GM12878 (cell line): ENCODE measurements around the gene TPCN2. TPM values are rescaled to one million over a fixed set of nuclear protein-coding genes. Genes with fewer than 3 reads are reported as not detected.

Experiments
- ATF2 ChIP-seq: IDR thresholded peaks from 2 replicates; pipeline ENCODE4 v1.6.1; 2012; ENCODE audit warnings: low read length, inconsistent platforms
- BMI1 ChIP-seq: fragments of 450-650 bp; IDR thresholded peaks from 2 replicates; pipeline ENCODE4 v1.6.1; 2016; ENCODE audit warnings: mild to moderate bottlenecking, moderate library complexity, borderline replicate concordance
- BRCA1 ChIP-seq: IDR thresholded peaks from 2 replicates; pipeline ENCODE4 v1.6.1; 2011; ENCODE audit warnings: low read depth, low read length, improper control_type of control experiment
- CBFB ChIP-seq: IDR thresholded peaks from 2 replicates; pipeline ENCODE4 v1.6.1; 2016; ENCODE audit warnings: antibody characterized with exemption, low read depth
- CREM ChIP-seq: IDR thresholded peaks from 2 replicates; pipeline ENCODE4 v1.6.1; 2014; ENCODE audit warnings: antibody characterized with exemption, low read depth
- EED ChIP-seq: sonication (generic); IDR thresholded peaks from 2 replicates; pipeline ENCODE4 v1.6.1; 2016; ENCODE audit warnings: antibody characterized with exemption, low read depth
- EGR1 ChIP-seq, 2 experiments: IDR thresholded peaks; 1 replicate in 1 of 2; 2 replicates in 1 of 2; pipeline ENCODE4 v1.6.1; 2011 to 2012; ENCODE audit warnings: low read depth in 2 of 2, low read length in 2 of 2, borderline replicate concordance in 1 of 2, mild to moderate bottlenecking in 1 of 2, moderate library complexity in 1 of 2
- ELK1 ChIP-seq: IDR thresholded peaks from 2 replicates; pipeline ENCODE4 v1.6.1; 2012; ENCODE audit warnings: low read depth, low read length, improper control_type of control experiment
- FOXM1 ChIP-seq: IDR thresholded peaks from 2 replicates; pipeline ENCODE4 v1.6.1; 2012; ENCODE audit warnings: low read depth, mild to moderate bottlenecking, inconsistent platforms, low read length, moderate library complexity
- HDAC2 ChIP-seq: fragments of 200-600 bp; sonication (generic); IDR thresholded peaks from 2 replicates; pipeline ENCODE4 v1.6.1; 2017
- IRF4 ChIP-seq: IDR thresholded peaks from 2 replicates; pipeline ENCODE4 v1.6.1; 2011; ENCODE audit warnings: low read depth, low read length
- IRF5 ChIP-seq: fragments of 450-650 bp; IDR thresholded peaks from 2 replicates; pipeline ENCODE4 v1.6.1; 2017; ENCODE audit warnings: borderline replicate concordance
- JUNB ChIP-seq: IDR thresholded peaks from 2 replicates; pipeline ENCODE4 v1.6.1; 2016; ENCODE audit warnings: antibody characterized with exemption, mild to moderate bottlenecking
- JUND ChIP-seq: IDR thresholded peaks from 2 replicates; pipeline ENCODE4 v1.6.1; 2012; ENCODE audit warnings: low read depth, mild to moderate bottlenecking, low read length, improper control_type of control experiment, moderate library complexity
- MAX ChIP-seq: IDR thresholded peaks from 2 replicates; pipeline ENCODE4 v1.6.1; 2012; ENCODE audit warnings: low read depth, low read length, improper control_type of control experiment
- MTA2 ChIP-seq: fragments of 450-650 bp; IDR thresholded peaks from 2 replicates; pipeline ENCODE4 v1.6.1; 2016; ENCODE audit warnings: low read depth, mild to moderate bottlenecking, moderate library complexity
- NFYB ChIP-seq: IDR thresholded peaks from 2 replicates; pipeline ENCODE4 v1.6.1; 2011; ENCODE audit warnings: low read depth, mild to moderate bottlenecking, low read length, improper control_type of control experiment, moderate library complexity; ENCODE audit not compliant: insufficient read depth
- NR2C1 ChIP-seq: fragments of 450-650 bp; IDR thresholded peaks from 2 replicates; pipeline ENCODE4 v1.6.1; 2017; ENCODE audit warnings: antibody characterized with exemption, mild to moderate bottlenecking, moderate library complexity
- NR2F1 ChIP-seq: fragments of 450-650 bp; conservative IDR thresholded peaks from 2 replicates; pipeline ENCODE4 v1.6.1; 2017; ENCODE audit warnings: mild to moderate bottlenecking
- POU2F2 ChIP-seq: IDR thresholded peaks from 3 replicates; pipeline ENCODE4 v1.6.1; 2011; ENCODE audit warnings: low read depth, mild to moderate bottlenecking, low read length, borderline replicate concordance
- ZBED1 ChIP-seq: IDR thresholded peaks from 2 replicates; pipeline ENCODE4 v1.6.1; 2016; ENCODE audit warnings: borderline replicate concordance
- ZBTB33 ChIP-seq: fragments of 450-650 bp; IDR thresholded peaks from 2 replicates; pipeline ENCODE4 v1.6.1; 2017; ENCODE audit warnings: mild to moderate bottlenecking
- ZNF24 ChIP-seq: fragments of 450-650 bp; IDR thresholded peaks from 2 replicates; pipeline ENCODE4 v1.6.1; 2017; ENCODE audit warnings: antibody characterized with exemption, mild to moderate bottlenecking
- ZNF274 ChIP-seq: IDR thresholded peaks from one replicate; pipeline ENCODE4 v1.8.0; 2011; ENCODE audit not compliant: insufficient read length, insufficient read depth
- polyA plus RNA-seq, 11 experiments: library from polyadenylated mRNA; depleted of rRNA in 4 of 11; unstranded in 6 of 11; stranded (reverse) in 5 of 11; fragments of >200 nt; fragmentation: Nextera tagmentation in 4 of 11; fragmentation: Illumina TruSeq in 1 of 11; extraction: Ambion mirVana in 4 of 11; extraction: Trizol in 1 of 11; gene quantifications; 1 replicate in 1 of 11; 2 replicates in 10 of 11; pipeline versions ENCODE4 v1.2.1 to v1.2.3, GENCODE V29; 2011 to 2016; ENCODE audit warnings: inconsistent platforms in 2 of 11, missing spikeins in 2 of 11, low read depth in 1 of 11
- total RNA-seq, 4 experiments: library from RNA; depleted of rRNA in 3 of 4; stranded (reverse); fragments of >200 nt in 3 of 4; fragmentation: Illumina TruSeq in 1 of 4; extraction: Trizol in 1 of 4; gene quantifications; 2 replicates each; pipeline versions ENCODE4 v1.2.1 to v1.2.3, GENCODE V29; 2013 to 2021

Gene TPCN2
- total and polyA plus RNA-seq, 10 of the 15 experiments (the other 5 are each of a cell fraction or from before 2014, with no cell fraction given), result 1.7 to 18.4 (median 8.4) TPM

GRCh38 chr11:69055598-69056516 lies 7.1 kb downstream of the TPCN2 start (continued):
- TF ChIP-seq JUND (peak; percentile 34; the same call in 1 of the 2 replicates), ZBED1 (peak; percentile 88; the same call in 1 of the 2 replicates), ATF2 (no peak; the same call in 1 of the 2 replicates), NR2C1 (peak; percentile 64), EED (peak; percentile 94), BRCA1 (no peak), BMI1 (peak; percentile 81), FOXM1 (peak; percentile 76; the same call in 1 of the 2 replicates), HDAC2 (no peak), CREM (peak; percentile 73), ELK1 (no peak), IRF5 (peak; percentile 52; the same call in 1 of the 2 replicates), POU2F2 (no peak; the same call in 2 of the 3 replicates), MTA2 (peak; percentile 99), EGR1 (IDR thresholded peaks at IDR 0.05; ENCODE audit: borderline replicate concordance in 1 of 2, low read depth in 2 of 2, low read length in 2 of 2) (0 out of 3 replicates have a peak, but pooled peaks of 1 of the 2 experiments have one; percentile 24), ZBTB33 (no peak), JUNB (peak; percentile 74), MAX (0 out of 2 replicates have a peak, but pooled peaks have one; percentile 69), ZNF24 (peak; percentile 71), IRF4 (peak; percentile 90), NFYB (no peak), ZNF274 (no peak), NR2F1 (peak; percentile 99), CBFB (peak; percentile 92)
